ENCODE measurements around the gene KIF13A. TPM values are rescaled to one million over a fixed set of nuclear protein-coding genes. Genes with fewer than 3 reads are reported as not detected.

KIF13A gene
- total RNA-seq, 3 donors from 2014 or later (not counting 1 experiment from before 2014, with no cell fraction given), result 15.0 to 26.4 (median 19.5) TPM

GRCh38 chr6:17728551-17729222, 258.7 kb downstream of the KIF13A start:
- Histone ChIP-seq H3K4me3 (ENCODE audit: low read length) (no peak overlapping the region), H3K4me1 (ENCODE audit: control insufficient read depth, insufficient read depth, low read length) (no peaks in the 10 kb centered on the region), H3K36me3 (ENCODE audit: control insufficient read depth, insufficient read depth, low read length) (no peaks in the 10 kb centered on the region), H3K9me3 (ENCODE audit: control insufficient read depth, insufficient read depth, low read length) (no peaks in the 10 kb centered on the region), H3K27me3 (ENCODE audit: control insufficient read depth, insufficient read depth, low read length) (no peaks in the 10 kb centered on the region), H3K27ac (ENCODE audit: low read length) (no peak overlapping the region)
- no peak for DNase-seq
- Mint-ChIP-seq H3K4me3 (no peak overlapping the region), H3K36me3 (no peaks in the 10 kb centered on the region), H3K27ac (no peak overlapping the region), H3K27me3 (ENCODE audit: low read depth in 2 of 2) (no peaks in the 10 kb centered on the region), H3K9me3 (no peaks in the 10 kb centered on the region), H3K4me1 (no peaks in the 10 kb centered on the region)
- intact Hi-C loops (cut with micrococcal nuclease), result no loop called here
- TF ChIP-seq, protein P1, sequence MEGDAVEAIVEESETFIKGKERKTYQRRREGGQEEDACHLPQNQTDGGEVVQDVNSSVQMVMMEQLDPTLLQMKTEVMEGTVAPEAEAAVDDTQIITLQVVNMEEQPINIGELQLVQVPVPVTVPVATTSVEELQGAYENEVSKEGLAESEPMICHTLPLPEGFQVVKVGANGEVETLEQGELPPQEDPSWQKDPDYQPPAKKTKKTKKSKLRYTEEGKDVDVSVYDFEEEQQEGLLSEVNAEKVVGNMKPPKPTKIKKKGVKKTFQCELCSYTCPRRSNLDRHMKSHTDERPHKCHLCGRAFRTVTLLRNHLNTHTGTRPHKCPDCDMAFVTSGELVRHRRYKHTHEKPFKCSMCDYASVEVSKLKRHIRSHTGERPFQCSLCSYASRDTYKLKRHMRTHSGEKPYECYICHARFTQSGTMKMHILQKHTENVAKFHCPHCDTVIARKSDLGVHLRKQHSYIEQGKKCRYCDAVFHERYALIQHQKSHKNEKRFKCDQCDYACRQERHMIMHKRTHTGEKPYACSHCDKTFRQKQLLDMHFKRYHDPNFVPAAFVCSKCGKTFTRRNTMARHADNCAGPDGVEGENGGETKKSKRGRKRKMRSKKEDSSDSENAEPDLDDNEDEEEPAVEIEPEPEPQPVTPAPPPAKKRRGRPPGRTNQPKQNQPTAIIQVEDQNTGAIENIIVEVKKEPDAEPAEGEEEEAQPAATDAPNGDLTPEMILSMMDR (IDR thresholded peaks at IDR 0.05), result no peak
- 97% methylated on average over 49 of the region's 49 CpGs for WGBS (ENCODE audit: insufficient coverage)
- no peak for ATAC-seq

- TF ChIP-seq, protein P1 (IDR thresholded peaks at IDR 0.05), result no peak
- Histone ChIP-seq H3K4me1 (ENCODE audit: control insufficient read depth, insufficient read depth, low read length) (no peaks in the 10 kb centered on the region), H3K36me3 (ENCODE audit: control insufficient read depth, insufficient read depth, low read length) (no peaks in the 10 kb centered on the region), H3K4me3 (ENCODE audit: low read length) (no peak overlapping the region), H3K9me3 (ENCODE audit: control insufficient read depth, insufficient read depth, low read length) (no peaks in the 10 kb centered on the region), H3K27ac (ENCODE audit: low read length) (no peak overlapping the region), H3K27me3 (ENCODE audit: control insufficient read depth, insufficient read depth, low read length) (no peaks in the 10 kb centered on the region)
- Mint-ChIP-seq H3K36me3 (no peaks in the 10 kb centered on the region), H3K4me1 (no peaks in the 10 kb centered on the region), H3K27me3 (ENCODE audit: low read depth in 2 of 2) (peaks cover 0 to 3% of the 10 kb centered on the region in 2 donors), H3K4me3 (no peak overlapping the region), H3K9me3 (no peaks in the 10 kb centered on the region), H3K27ac (no peak overlapping the region)
- no peak for ATAC-seq
- no peak for DNase-seq
- 26% methylated on average over 6 of the region's 6 CpGs for WGBS (ENCODE audit: insufficient coverage)
- intact Hi-C loops (cut with micrococcal nuclease), result no loop called here
Observed at GRCh38 chr6:17725083-17725482, 262.4 kb downstream of the KIF13A start.

- no peak for DNase-seq
- 94% methylated on average over 3 of the region's 3 CpGs for WGBS (ENCODE audit: insufficient coverage)
- no peak overlapping the region for H3K27ac ChIP-seq (ENCODE audit: low read length)
- intact Hi-C loops (cut with micrococcal nuclease), result no loop called here
- no peaks in the 10 kb centered on the region for H3K9me3 Mint-ChIP-seq
- ATAC-seq, result no peak
- H3K4me3 Mint-ChIP-seq, result no peak overlapping the region
- H3K27me3 Mint-ChIP-seq (ENCODE audit: low read depth in 2 of 2), result peaks cover 0 to 3% of the 10 kb centered on the region in 2 donors
- H3K9me3 ChIP-seq (ENCODE audit: control insufficient read depth, insufficient read depth, low read length), result no peaks in the 10 kb centered on the region
- no peak overlapping the region for H3K27ac Mint-ChIP-seq
- H3K4me1 Mint-ChIP-seq, result no peaks in the 10 kb centered on the region
- H3K36me3 Mint-ChIP-seq, result no peaks in the 10 kb centered on the region
- TF ChIP-seq, protein P1 (IDR thresholded peaks at IDR 0.05), result no peak
- no peaks in the 10 kb centered on the region for H3K4me1 ChIP-seq (ENCODE audit: control insufficient read depth, insufficient read depth, low read length)
- no peak overlapping the region for H3K4me3 ChIP-seq (ENCODE audit: low read length)
- H3K27me3 ChIP-seq (ENCODE audit: control insufficient read depth, insufficient read depth, low read length), result no peaks in the 10 kb centered on the region
- no peaks in the 10 kb centered on the region for H3K36me3 ChIP-seq (ENCODE audit: control insufficient read depth, insufficient read depth, low read length)
Observed at GRCh38 chr6:17724341-17724740, 263.1 kb downstream of the KIF13A start.

GRCh38 chr6:17721671-17722070, 265.8 kb downstream of the KIF13A start:
- no peaks in the 10 kb centered on the region for H3K9me3 ChIP-seq (ENCODE audit: control insufficient read depth, insufficient read depth, low read length)
- no peaks in the 10 kb centered on the region for H3K9me3 Mint-ChIP-seq
- 90% methylated on average over 3 of the region's 3 CpGs for WGBS (ENCODE audit: insufficient coverage)
- no peaks in the 10 kb centered on the region for H3K36me3 Mint-ChIP-seq
- no peaks in the 10 kb centered on the region for H3K27me3 ChIP-seq (ENCODE audit: control insufficient read depth, insufficient read depth, low read length)
- TF ChIP-seq, protein P1 (IDR thresholded peaks at IDR 0.05), result no peak
- ATAC-seq (no peak), DNase-seq (no peak)
- no peaks in the 10 kb centered on the region for H3K4me1 ChIP-seq (ENCODE audit: control insufficient read depth, insufficient read depth, low read length)
- intact Hi-C loops (cut with micrococcal nuclease), result no loop called here
- no peak overlapping the region for H3K4me3 Mint-ChIP-seq
- no peaks in the 10 kb centered on the region for H3K4me1 Mint-ChIP-seq
- H3K27ac Mint-ChIP-seq, result no peak overlapping the region
- H3K36me3 ChIP-seq (ENCODE audit: control insufficient read depth, insufficient read depth, low read length), result no peaks in the 10 kb centered on the region
- no peak overlapping the region for H3K4me3 ChIP-seq (ENCODE audit: low read length)
- H3K27me3 Mint-ChIP-seq (ENCODE audit: low read depth in 2 of 2), result peaks cover 0 to 3% of the 10 kb centered on the region in 2 donors
- H3K27ac ChIP-seq (ENCODE audit: low read length), result no peak overlapping the region

Measured in natural killer cell (primary cell).